VCaP (cell line): ENCODE measurements around the gene MDH2.
"Not testable (repeated sequence)": the region's sequence is repeated elsewhere in the genome, so short reads cannot be mapped to it uniquely, and the experiment has no call there.

Experiments used
- H3K27ac ChIP-seq: fragments of 450-650 bp; 2 replicates; pipeline ENCODE4 v1.5.1; 2017
- TF ChIP-seq, protein P1 (sequence below): fragments of 450-650 bp; conservative IDR thresholded peaks from 2 replicates; pipeline ENCODE4 v1.5.1; 2017; ENCODE audit warnings: mild to moderate bottlenecking, moderate library complexity

MDH2 gene

DNA sequence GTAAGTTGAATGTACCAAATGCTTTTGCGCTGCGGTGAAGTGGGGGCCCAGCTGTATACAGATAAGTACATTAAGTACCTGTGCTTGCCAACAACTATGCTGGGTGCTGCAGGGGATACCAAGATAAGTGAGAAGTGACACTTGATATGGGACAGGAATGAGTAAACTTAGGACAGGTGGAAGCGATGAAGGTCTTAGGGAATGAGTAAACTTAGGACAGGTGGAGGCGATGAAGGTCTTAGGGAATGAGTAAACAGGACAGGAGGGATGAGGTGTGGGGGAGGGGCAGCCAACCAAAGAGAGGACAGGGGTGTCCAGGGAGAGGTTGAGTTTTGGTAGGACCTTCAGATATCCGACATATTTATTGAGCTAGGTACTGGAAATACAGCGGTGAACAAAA is 1.4 kb downstream of the MDH2 start:
- TF ChIP-seq, protein P1, sequence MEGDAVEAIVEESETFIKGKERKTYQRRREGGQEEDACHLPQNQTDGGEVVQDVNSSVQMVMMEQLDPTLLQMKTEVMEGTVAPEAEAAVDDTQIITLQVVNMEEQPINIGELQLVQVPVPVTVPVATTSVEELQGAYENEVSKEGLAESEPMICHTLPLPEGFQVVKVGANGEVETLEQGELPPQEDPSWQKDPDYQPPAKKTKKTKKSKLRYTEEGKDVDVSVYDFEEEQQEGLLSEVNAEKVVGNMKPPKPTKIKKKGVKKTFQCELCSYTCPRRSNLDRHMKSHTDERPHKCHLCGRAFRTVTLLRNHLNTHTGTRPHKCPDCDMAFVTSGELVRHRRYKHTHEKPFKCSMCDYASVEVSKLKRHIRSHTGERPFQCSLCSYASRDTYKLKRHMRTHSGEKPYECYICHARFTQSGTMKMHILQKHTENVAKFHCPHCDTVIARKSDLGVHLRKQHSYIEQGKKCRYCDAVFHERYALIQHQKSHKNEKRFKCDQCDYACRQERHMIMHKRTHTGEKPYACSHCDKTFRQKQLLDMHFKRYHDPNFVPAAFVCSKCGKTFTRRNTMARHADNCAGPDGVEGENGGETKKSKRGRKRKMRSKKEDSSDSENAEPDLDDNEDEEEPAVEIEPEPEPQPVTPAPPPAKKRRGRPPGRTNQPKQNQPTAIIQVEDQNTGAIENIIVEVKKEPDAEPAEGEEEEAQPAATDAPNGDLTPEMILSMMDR, result no peak
- peak overlapping the region; percentile 99 for H3K27ac ChIP-seq

DNA sequence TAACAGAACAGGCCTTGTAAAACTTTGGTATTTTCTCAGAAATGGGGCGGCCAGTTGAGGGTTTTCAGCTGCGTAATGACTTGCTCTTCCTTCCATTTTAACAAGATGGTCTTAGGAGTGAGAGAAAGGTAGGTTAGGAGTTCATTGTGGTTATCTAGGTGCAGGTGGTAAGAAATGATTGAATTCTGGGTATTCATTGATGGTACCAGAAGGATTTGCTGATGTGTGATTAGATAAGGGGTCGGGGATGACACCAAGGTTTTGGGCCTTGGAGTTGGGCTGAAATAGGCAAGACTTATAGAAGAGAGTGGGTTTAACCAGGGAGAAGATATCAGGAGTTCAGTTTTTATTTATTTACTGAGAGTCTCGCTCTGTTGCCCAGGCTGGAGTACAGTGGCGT is 2.6 kb downstream of the MDH2 start:
- no peak overlapping the region; the same call in 1 of the 2 replicates for H3K27ac ChIP-seq
- TF ChIP-seq, protein P1, result no peak

DNA sequence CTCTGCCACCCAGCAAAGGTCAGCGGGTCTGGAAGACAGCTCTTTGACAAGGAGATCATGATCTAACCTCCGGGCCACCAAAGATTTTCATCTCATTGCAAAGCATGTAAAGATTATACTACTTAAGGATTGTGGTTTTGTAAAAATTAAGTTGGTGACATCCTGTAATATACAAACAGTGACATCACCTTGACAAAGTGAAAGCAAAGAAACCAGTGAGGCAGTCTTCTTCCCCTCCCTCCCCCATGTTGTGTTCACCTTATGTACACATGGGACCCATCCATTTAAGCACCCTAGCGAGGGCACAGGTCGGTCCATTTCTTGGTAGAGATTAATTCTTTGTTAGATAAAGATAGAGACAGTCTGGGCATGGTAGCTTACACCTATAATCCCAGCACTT is 3.9 kb downstream of the MDH2 start:
- TF ChIP-seq, protein P1, result no peak

DNA sequence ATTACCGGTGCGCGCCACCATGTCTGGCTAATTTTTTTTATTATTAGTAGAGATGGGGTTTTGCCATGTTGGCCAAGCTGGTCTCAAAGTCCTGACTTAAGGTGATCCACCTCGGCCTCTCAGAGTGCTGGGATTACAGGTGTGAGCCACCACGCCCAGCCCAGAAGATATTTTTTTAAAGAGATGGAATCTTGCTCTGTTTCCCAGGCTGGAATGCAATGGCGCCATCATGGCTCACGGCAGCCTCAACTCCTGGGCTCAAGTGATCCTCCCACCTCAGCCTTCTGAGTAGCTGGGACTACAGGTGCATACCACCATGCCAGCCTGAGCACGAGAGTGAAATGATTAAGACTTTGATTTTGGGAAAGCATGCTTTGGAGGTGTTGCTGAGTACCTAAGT is 4.8 kb downstream of the MDH2 start:
- not testable (repeated sequence) for H3K27ac ChIP-seq

More for the DNA sequence above, 3.9 kb downstream of the MDH2 start:
- no peak overlapping the region for H3K27ac ChIP-seq

DNA sequence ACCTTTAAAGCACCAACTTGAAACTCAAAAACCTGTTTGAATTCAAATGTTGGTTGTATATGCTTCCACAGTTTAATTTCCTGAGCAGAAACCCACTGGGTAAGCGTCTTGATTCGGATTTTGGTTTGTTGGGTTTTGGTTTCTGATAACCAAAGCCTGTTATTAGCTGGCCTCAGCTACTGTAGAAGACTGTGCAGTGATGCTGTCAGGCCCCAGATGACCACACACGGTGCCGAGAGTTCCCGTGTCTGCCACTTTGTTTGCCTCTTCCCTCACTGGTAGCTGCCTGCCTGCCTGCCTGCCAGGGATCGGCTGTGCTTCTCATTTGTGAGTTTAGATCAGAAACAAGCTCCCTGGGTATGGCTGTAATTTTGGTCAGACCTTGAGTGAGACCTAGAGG is 5.6 kb downstream of the MDH2 start:
- H3K27ac ChIP-seq, result peak overlapping the region; percentile 9; the same call in 1 of the 2 replicates
- TF ChIP-seq, protein P1, result no peak

DNA sequence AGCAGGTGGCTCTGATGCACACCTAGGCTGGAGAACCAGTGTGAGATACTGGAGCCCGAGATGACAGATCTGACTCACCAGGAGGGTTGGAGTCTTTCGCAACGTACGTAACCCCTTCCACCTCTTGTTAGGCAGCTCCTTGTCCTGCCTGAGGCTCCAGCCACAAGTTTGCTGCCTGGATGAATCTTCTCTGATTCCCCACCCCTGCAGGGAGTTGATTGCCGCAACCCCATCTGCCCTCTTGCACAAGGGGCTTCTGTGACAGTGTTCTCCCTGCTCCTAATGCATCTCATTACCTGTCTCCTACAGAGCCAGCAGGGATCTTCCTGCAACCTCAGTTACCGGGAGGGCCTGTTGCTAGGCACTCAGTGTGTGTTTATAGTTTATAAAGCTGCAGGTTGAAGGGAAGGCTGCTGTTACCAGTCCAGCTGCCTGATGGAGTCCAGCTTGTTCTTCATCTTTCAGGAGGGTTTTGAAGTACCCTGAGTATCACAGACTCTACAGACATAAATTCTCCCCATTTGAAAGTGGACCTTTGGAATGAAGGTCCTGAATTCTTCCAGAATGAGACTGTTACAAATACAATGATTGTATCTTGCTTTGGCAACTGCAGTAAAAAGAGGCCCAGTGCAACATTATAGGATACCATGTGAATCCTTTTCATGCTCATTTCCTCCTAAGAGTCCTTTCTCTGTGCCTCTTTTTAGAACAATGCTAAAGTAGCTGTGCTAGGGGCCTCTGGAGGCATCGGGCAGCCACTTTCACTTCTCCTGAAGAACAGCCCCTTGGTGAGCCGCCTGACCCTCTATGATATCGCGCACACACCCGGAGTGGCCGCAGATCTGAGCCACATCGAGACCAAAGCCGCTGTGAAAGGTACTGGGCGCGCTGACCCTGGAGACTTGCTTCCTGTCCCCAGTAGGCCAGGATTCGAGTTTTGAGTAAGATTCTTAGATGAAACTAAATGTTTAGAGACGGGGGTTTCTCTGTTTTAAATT is 6.5 kb downstream of the MDH2 start:
- TF ChIP-seq, protein P1, result no peak
- peak overlapping the region; percentile 9; the same call in 1 of the 2 replicates for H3K27ac ChIP-seq

DNA sequence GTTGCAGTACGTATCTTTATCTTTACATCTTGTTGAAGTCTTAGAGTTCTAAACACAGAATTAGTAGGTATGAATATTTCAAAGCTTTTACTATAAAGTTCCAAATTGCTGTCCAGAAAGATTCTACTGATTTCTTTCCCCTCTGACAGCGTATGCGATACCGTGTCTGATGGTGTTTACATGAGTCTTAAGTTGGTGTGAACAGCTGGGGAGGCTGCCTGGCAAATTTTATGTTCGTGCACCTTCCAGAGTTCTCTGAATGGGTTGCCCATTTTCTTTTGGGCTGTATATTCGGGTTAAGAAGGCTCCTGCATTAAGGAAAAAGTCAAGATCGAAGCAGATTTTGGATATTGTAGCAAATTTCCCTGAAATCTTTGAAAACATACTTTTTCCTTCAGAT is 8.3 kb downstream of the MDH2 start:
- TF ChIP-seq, protein P1, result no peak
- H3K27ac ChIP-seq, result peak overlapping the region; percentile 23; the same call in 1 of the 2 replicates
